Lower lobe of right lung (tissue), 2 donors: Measurements from ENCODE around the gene TMEM44. TPM values are rescaled to one million over a fixed set of nuclear protein-coding genes. Genes with fewer than 3 reads are reported as not detected.

Source experiments
- ATAC-seq, 2 donors: fragments of 200-7000 bp; cut with Tn5 transposase; one replicate each; pipeline ENCODE4 v1.9.1; 2020 to 2022; ENCODE audit warnings: mild to moderate bottlenecking in 2 of 2, moderate library complexity in 2 of 2
- DNase-seq: peaks from one replicate; pipeline ENCODE4 v3.0.0-alpha.2; 2020
- H3K27ac ChIP-seq: fragments of 200-600 bp; one replicate; pipeline ENCODE4 v1.8.0; 2022
- H3K27me3 ChIP-seq: fragments of 200-600 bp; one replicate; pipeline ENCODE4 v1.8.0; 2022; ENCODE audit warnings: low read depth
- H3K36me3 ChIP-seq: fragments of 200-600 bp; one replicate; pipeline ENCODE4 v1.8.0; 2022; ENCODE audit warnings: mild to moderate bottlenecking
- H3K4me1 ChIP-seq: fragments of 200-600 bp; one replicate; pipeline ENCODE4 v1.8.0; 2022
- H3K4me3 ChIP-seq: fragments of 200-600 bp; one replicate; pipeline ENCODE4 v1.8.0; 2022; ENCODE audit warnings: mild to moderate bottlenecking
- H3K9me3 ChIP-seq: fragments of 200-600 bp; one replicate; pipeline ENCODE4 v1.8.0; 2022
- intact Hi-C: fragments of 100-400 bp; cut with DNase I; formaldehyde crosslinking; loops from one replicate; pipeline ENCODE4 v1.11.0; 2022
- total RNA-seq: library from RNA; stranded (reverse); fragmentation: NEBNext Ultra II Directional; extraction: Animal tissue kit (Norgen Biotek cat#: 25700); gene quantifications from one replicate; pipeline ENCODE4 v1.2.1, GENCODE V29; 2021
- TF ChIP-seq, protein P1 (sequence below): fragments of 200-600 bp; IDR thresholded peaks from one replicate; pipeline ENCODE4 v1.8.0; 2022; ENCODE audit warnings: antibody characterized with exemption, mild to moderate bottlenecking
- donor health status: DM: no; HTN: yes; CAD: no; lungs with severe emphysema.

Gene TMEM44
- total RNA-seq, 1 donor from 2014 or later: 22.7 TPM

DNA sequence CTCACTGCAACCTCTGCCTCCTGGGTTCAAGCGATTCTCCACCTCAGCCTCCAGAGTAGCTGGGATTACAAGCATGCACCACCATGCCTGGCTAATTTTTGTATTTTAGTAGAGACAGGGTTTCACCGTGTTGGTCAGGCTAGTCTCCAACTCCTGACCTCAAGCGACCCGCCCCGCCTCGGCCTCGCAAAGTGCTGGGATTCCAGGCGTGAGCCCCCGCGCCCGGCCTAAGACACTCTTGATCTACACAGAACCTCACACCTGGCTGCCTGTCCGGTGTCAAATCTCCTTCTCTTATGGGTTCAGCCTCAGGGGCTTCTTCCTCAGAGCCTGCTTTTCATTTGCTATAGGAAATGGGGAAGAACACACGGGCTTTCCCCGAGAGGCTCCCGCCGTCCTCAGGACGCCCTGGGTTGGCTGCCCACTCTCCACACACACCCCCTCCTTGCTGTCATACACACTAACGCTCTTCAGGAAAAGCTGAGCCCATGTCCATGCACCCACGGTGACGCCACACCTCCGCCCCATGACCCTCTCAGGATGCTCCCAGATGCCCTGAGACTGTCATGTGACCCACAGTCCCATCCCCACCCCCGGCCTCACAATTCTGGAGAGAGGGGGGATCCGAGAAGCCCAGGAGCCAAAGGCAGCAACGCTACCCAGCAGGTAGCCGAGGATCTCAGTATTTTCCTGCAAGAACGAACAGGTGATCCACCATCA lies 10.4 kb downstream of the TMEM44 start:
- DNase-seq (no peak), ATAC-seq (no peak)

DNA sequence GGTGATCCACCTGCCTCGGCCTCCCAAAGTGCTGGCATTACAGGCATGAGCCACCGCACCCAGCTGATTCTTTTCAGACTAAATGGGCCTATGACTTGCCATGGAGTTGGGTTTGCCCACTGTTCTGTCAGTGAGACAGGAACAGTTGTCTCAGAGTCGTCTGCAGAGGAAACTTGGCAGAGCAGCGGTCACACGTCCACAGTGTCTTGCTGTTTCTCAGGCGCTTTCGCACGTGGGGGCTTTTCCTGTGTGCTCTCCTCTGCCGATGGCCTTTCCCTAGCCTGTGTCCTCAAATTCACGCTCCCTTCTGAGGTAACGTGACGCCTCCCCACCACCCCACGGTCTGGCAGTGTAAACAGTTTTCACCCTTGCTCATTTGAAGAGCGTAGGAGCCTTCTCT lies 11.3 kb downstream of the TMEM44 start:
- Histone ChIP-seq H3K27me3 (no peaks in the 10 kb centered on the region), H3K9me3 (no peaks in the 10 kb centered on the region), H3K4me3 (no peak overlapping the region), H3K27ac (no peak overlapping the region), H3K36me3 (peaks cover 29% of the 10 kb centered on the region), H3K4me1 (no peaks in the 10 kb centered on the region)
- intact Hi-C loops: no loop called here
- no peak for ATAC-seq
- DNase-seq: no peak
- TF ChIP-seq, protein P1, sequence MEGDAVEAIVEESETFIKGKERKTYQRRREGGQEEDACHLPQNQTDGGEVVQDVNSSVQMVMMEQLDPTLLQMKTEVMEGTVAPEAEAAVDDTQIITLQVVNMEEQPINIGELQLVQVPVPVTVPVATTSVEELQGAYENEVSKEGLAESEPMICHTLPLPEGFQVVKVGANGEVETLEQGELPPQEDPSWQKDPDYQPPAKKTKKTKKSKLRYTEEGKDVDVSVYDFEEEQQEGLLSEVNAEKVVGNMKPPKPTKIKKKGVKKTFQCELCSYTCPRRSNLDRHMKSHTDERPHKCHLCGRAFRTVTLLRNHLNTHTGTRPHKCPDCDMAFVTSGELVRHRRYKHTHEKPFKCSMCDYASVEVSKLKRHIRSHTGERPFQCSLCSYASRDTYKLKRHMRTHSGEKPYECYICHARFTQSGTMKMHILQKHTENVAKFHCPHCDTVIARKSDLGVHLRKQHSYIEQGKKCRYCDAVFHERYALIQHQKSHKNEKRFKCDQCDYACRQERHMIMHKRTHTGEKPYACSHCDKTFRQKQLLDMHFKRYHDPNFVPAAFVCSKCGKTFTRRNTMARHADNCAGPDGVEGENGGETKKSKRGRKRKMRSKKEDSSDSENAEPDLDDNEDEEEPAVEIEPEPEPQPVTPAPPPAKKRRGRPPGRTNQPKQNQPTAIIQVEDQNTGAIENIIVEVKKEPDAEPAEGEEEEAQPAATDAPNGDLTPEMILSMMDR: no peak

More for the DNA sequence above, 10.4 kb downstream of the TMEM44 start:
- no peak overlapping the region for H3K4me3 ChIP-seq
- no peaks in the 10 kb centered on the region for H3K4me1 ChIP-seq
- intact Hi-C loops: no loop called here
- H3K9me3 ChIP-seq: no peaks in the 10 kb centered on the region
- H3K36me3 ChIP-seq: peaks cover 33% of the 10 kb centered on the region
- TF ChIP-seq, protein P1: no peak
- no peaks in the 10 kb centered on the region for H3K27me3 ChIP-seq
- H3K27ac ChIP-seq: no peak overlapping the region

DNA sequence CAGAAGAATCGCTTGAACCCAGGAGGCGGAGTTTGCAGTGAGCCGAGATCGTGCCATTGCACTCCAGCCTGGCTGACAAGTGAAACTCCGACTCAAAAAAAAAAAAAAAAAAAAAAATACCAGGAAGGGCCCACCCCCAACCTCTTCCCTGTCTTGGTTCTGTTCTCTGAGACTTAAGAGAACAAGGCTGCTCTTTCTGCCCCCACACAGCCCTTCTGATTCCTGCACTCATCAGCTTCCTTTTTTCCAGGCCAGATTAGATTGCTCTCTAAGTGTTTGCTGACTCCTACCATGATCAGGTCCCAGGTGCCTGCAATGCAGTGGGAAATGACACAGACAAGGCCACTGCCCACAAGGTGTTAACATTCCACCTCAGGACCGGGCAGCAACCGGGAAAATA lies 13.0 kb downstream of the TMEM44 start:
- DNase-seq: no peak
- no peak overlapping the region for H3K4me3 ChIP-seq
- intact Hi-C loops: no loop called here
- peaks cover 22% of the 10 kb centered on the region for H3K36me3 ChIP-seq
- no peaks in the 10 kb centered on the region for H3K9me3 ChIP-seq
- H3K27me3 ChIP-seq: no peaks in the 10 kb centered on the region
- no peak for ATAC-seq
- no peaks in the 10 kb centered on the region for H3K4me1 ChIP-seq
- TF ChIP-seq, protein P1: no peak
- no peak overlapping the region for H3K27ac ChIP-seq

DNA sequence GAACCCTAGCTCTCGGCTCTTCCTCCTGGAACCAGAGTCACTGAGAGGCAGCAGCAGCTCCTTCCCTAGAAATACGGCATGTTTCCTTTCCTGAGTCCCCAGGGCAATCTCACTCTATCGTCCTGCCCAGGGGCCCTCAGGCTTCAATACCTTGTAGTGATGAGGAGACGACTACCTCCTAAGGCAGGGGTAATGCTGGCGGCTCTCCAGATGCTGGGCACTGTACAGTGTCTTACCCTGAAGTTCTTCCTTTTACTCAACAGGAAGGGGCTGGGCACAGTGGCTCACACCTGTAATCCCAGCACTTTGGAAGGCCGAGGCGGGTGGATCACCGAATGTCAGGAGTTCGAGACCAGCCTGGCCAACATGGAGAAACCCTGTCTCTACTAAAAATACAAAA lies 13.5 kb downstream of the TMEM44 start:
- TF ChIP-seq, protein P1: no peak

DNA sequence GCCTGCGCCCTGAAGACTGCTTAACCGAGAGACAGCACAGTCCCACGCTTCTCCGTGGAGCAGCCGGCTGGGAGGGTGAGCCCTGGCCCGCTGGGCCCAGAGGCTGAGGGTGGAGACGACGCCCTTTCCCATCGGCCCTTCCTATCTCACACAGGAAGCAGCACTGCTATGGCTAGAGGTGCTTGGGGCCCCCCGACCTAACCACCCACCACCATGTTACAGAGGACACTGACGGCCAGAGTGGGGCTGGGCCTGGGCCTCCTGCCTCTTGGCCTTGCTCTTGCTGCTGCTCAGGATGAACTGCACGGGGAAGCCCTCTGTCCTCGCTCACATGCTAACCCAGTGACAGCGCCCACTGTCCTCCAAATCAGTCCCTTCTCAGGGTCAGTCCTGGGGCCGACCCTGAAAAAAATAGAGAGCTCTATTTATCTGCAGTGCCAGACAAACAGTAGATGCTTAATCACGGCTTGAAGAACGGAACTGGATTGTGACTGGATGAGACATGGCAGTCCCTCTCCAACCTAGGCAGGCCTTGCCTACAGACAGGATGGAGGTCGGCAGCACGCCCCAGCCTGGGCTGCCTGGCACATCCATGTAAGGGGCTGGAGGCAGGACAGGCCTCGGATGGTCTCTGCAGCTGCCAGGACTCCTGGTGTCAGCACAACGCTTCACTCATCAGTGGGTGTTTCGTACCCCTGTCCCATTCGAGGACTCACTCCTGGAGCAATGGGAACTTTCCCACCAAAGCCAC lies 14.2 kb downstream of the TMEM44 start:
- intact Hi-C loops: no loop called here
- H3K4me1 ChIP-seq: no peaks in the 10 kb centered on the region
- peaks cover 23% of the 10 kb centered on the region for H3K36me3 ChIP-seq
- H3K9me3 ChIP-seq: no peaks in the 10 kb centered on the region
- no peak overlapping the region for H3K27ac ChIP-seq
- DNase-seq (no peak), ATAC-seq (no peak)
- no peaks in the 10 kb centered on the region for H3K27me3 ChIP-seq
- no peak overlapping the region for H3K4me3 ChIP-seq
- TF ChIP-seq, protein P1: no peak

More for the DNA sequence above, 13.5 kb downstream of the TMEM44 start:
- Histone ChIP-seq H3K27me3 (no peaks in the 10 kb centered on the region), H3K36me3 (peaks cover 20% of the 10 kb centered on the region), H3K27ac (no peak overlapping the region), H3K4me3 (no peak overlapping the region), H3K9me3 (no peaks in the 10 kb centered on the region), H3K4me1 (no peaks in the 10 kb centered on the region)
- no peak for DNase-seq
- intact Hi-C loops: no loop called here
- no peak for ATAC-seq
